RKO (cell line): Measurements from ENCODE around the gene TCN2.
"Not testable (repeated sequence)": the region's sequence is repeated elsewhere in the genome, so short reads cannot be mapped to it uniquely, and the experiment has no call there.

Experiments
- DNase-seq: peaks from one replicate; pipeline ENCODE4 v3.0.0-alpha.2; 2016; ENCODE audit warnings: low spot score

Gene TCN2

DNA sequence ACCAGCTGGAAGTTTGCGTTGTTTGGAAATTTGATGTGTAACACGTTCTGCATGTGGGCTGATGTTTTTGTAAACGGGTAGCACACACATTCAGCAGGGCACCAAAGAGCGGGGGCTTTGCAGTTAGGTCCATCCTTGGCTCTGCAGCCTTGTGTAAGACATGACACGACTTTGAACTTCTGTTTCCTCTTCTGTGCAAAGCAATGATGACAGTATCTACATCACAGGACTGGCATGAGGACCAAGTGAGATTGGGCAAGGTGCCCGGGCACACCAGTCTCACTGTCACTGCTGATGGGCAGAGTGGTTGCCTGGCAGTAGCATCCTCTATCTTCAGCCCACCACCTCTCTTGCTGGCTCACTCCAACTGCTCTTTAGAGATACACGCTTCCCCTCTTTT is 3.3 kb downstream of the TCN2 start:
- no peak for DNase-seq

DNA sequence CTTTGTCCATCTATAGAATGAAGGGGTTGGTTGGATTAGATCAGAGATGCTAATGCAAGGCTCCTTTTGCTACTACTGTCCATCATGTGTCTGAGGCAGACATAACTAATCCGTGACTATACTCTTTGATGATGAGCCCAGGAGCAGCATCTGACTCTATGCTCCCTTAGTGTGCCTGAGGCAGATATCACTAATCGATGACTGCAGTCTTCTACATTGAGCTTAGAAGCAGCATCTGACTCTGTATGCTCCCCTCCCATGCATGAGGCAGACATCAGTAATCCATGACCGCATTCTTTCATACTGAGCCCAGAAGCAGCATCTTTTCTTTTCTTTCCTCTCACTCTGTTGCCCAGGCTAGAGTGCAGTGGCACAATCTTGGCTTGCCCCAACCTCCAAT is 4.2 kb downstream of the TCN2 start:
- DNase-seq: peak; percentile 39

DNA sequence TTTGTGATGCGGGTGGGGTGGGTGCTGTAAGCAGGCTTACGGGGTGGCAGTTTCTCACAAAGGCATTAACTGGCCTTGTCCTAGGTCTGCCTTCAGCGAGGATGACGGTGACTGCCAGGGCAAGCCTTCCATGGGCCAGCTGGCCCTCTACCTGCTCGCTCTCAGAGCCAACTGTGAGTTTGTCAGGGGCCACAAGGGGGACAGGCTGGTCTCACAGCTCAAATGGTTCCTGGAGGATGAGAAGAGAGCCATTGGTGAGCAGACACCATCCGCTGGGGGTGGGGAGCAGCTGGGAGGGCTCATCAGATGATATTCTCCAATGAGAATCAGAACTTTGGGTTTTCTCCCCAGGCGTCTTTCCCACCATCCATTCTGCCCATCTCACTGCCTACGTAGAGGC is 5.8 kb downstream of the TCN2 start:
- no peak for DNase-seq

DNA sequence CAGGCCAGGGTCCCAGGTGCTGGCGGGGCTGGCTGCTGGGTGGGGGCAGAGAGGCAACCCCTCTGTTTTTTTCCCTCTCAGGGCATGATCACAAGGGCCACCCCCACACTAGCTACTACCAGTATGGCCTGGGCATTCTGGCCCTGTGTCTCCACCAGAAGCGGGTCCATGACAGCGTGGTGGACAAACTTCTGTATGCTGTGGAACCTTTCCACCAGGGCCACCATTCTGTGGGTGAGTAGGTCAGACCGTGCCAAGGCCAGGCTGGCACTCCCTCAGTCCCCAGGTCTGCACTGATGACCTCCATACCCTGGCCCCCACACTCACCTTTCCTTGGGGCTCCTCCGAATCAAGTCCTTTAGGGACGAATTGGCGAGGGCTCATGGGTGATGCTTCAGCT is 7.3 kb downstream of the TCN2 start:
- no peak for DNase-seq

DNA sequence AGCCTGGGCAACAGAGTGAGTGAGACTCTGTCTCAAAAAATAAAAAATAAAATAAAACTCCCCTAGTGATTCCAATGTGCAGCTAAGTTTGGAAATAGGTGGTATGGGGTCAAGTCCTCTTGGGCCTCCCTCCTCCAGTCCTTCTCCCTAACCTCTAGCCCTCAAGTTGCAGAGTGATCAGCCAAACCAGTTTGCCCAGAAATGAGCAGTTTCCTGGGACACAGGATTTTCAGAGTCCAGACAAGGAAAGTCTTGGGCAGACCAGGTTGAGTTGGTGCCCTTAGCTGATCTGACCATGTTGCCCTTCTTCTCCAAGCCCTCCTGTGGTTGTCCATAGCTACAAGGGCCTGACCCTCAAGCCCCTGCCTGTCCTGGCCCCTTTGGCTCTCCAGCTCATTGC is 7.9 kb downstream of the TCN2 start:
- no peak for DNase-seq

DNA sequence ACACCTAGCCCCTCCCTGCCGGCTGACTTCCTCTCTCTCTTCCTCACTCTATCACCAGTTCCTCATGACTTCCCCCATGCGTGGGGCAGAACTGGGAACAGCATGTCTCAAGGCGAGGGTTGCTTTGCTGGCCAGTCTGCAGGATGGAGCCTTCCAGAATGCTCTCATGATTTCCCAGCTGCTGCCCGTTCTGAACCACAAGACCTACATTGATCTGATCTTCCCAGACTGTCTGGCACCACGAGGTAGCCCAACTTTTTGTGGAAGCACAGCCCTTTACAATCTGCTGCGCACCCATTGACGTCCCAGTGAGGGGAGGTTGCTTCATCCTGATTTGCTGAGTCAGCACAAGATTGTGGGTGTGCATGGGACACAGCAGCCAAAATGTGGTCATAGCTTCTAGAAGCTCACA is 8.6 kb downstream of the TCN2 start:
- DNase-seq: no peak

DNA sequence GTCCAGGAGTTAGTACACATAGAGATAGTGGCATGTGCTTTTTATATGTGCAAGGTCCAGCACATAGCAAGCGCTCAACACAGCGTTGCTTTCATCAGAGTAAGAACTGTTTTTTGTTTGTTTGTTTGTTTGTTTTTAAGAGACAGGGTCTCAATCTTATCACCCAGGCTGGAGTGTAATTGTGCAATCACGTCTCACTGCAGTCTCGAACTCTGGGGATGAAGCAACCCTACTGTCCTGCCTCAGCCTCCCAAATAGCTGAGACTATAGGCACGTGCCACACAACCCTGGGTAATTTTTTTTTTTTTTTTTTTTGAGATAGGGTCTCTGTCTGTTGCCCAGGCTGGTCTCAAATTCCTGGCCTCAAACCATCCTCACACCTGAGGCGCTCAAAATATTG is 10.8 kb downstream of the TCN2 start:
- no peak for DNase-seq

DNA sequence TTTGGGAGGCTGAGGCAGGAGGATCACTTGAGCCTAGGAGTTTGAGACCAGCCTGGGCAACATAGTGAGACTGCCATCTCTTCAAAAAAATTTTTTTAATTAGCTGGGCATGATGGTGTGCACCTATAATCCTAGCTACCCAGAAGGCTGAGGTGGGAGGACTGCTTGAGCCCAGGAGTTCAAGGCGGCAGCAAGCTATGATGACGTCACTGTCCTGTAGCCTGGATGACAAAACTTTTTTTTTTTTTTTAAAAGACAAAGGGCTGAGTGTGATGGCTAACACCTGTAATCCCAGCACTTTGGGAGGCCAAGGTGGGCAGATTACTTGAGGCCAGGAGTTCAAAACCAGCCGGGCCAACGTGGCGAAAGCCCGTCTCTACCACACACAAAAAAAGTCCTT is 12.9 kb downstream of the TCN2 start:
- not testable (repeated sequence) for DNase-seq

DNA sequence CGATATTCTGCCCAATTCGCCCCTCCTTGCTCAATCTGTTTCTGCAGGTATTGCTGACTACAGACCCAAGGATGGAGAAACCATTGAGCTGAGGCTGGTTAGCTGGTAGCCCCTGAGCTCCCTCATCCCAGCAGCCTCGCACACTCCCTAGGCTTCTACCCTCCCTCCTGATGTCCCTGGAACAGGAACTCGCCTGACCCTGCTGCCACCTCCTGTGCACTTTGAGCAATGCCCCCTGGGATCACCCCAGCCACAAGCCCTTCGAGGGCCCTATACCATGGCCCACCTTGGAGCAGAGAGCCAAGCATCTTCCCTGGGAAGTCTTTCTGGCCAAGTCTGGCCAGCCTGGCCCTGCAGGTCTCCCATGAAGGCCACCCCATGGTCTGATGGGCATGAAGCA is 19.4 kb downstream of the TCN2 start:
- DNase-seq: no peak

DNA sequence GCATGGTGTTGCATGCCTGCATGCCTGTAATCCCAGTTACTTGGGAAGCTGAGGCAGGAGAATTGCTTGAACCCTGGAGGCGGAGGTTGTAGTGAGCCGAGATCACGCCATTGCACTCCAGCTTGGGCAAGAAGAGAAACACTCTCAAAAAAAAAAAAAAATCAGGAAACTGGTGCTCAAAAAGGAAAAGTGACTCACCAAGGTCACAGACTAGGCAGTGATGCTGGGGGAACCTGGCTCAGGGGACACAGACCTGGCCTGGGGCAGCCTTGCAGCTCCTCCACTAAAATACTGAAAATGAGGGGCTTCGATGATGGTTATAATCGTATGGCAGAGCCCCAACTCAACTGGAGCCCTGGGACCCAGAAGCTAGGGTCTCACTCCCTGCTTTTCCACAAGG is 20.5 kb downstream of the TCN2 start:
- DNase-seq: no peak

DNA sequence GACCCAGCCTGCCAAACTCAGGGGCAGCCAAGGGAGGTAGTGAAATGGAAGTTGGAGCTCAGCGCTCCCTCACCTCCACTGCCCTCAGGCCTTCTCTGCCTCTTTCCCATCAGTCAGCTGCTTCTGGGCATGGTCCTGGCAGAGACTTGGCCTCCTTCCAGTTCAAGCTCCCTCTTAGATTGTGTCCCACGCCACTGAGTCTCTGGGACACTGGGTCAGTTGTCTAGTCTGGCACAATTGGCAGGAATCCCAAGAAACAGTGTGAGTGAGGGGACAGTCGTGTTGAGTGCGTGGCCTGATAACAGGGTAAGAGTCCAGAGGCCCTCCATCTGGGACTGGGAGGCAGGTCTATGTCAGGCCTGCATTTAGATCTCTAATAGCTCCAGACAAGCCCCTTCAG is 21.5 kb downstream of the TCN2 start:
- no peak for DNase-seq

DNA sequence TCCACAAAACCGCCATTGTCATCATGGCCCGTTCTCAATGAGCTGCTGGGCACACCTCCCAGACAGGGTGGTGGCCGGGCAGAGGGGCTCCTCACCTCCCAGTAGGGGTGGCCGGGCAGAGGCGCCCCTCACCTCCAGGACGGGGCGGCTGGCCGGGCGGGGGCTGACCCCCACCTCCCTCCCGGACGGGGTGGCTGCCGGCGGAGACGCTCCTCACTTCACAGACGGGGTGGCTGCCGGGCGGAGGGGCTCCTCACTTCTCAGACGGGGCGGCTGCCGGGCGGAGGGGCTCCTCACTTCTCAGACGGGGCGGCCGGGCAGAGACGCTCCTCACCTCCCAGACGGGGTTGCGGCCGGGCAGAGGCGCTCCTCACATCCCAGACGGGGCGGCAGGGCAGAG is 24.5 kb downstream of the TCN2 start:
- DNase-seq: not testable (repeated sequence)

DNA sequence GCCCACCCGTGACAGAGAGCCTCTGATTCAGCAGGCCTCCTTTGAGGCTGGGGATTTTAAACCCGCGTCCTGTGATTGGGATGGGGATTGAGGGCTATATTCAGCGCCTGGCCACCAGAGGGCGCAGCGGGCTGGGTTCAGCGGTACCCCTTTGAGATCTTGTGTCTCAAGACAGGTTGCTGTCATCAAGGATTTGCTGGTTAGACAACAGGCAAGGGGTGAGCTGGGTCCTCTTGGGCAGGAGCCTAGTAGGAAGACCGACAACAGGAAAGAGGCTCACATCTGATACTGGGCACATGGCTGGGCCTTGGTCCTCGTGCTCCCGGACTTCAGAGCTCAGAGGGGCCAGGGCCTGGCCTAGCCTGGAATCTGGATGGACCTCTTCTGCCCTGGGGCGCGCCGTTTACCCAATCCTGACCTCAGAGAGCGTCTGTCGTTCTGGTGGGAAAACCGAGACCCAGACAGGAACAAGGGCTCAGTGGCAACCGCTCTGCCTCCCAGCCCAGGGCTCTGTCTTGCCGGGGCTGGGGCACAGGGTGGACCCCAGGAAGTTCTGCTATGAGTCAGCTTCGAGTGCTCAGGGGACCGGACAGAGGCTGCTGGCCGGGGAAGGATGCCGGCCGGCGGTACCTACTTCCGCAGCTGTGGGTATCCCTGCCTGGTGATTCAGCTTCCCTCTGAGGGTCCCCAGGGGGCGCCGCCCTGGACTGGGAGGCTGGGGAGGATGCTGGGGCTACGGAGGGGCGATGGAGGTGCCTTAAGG is 27.7 kb downstream of the TCN2 start:
- DNase-seq: peak; percentile 93

DNA sequence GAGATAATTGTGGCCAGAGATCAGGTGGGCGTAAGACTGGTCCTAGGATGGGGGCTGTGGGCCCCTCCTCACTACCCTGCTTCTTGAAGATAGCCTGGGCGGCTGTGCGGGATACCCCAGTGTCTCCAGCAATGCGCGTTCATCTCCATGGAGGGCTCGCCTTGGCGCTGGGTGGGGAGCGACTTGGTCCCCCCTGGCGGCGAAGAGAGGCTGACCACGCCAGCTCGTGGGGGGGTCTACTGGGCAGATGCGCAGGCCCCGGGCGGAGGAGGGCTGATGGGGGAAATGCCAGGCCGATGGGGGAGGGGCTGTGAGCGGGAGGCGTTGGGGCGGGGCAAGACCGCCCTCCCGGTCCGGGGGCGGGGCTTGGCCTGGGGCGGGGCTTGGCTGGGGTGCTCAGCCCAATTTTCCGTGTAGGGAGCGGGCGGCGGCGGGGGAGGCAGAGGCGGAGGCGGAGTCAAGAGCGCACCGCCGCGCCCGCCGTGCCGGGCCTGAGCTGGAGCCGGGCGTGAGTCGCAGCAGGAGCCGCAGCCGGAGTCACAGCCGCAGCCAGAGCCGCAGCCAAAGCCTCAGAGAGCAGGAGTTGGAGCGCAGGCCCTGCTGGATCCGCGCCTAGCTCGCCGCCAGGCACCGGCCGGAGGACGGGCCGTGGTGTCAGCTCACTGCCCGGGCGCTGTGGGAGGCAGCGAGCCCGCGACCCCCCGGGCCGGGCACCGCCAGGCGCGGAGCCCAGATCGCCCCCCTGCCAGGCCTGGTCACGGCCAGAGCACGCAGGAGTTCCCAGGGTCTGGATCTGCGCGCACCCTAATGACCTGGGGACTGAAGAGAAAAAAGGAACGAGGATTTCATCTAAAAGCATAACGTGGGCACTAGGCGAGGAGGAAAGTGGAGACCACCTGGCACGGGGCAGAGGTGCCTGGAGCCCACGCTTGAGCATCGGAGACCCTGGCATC is 28.6 kb downstream of the TCN2 start, which contains the start of gene SLC35E4:
TSS of gene SLC35E4 (plus strand) at position 509 of the 953 bp plus-strand sequence. CDS start 670 bp downstream, outside the sequence.
- DNase-seq: peak; percentile 93

DNA sequence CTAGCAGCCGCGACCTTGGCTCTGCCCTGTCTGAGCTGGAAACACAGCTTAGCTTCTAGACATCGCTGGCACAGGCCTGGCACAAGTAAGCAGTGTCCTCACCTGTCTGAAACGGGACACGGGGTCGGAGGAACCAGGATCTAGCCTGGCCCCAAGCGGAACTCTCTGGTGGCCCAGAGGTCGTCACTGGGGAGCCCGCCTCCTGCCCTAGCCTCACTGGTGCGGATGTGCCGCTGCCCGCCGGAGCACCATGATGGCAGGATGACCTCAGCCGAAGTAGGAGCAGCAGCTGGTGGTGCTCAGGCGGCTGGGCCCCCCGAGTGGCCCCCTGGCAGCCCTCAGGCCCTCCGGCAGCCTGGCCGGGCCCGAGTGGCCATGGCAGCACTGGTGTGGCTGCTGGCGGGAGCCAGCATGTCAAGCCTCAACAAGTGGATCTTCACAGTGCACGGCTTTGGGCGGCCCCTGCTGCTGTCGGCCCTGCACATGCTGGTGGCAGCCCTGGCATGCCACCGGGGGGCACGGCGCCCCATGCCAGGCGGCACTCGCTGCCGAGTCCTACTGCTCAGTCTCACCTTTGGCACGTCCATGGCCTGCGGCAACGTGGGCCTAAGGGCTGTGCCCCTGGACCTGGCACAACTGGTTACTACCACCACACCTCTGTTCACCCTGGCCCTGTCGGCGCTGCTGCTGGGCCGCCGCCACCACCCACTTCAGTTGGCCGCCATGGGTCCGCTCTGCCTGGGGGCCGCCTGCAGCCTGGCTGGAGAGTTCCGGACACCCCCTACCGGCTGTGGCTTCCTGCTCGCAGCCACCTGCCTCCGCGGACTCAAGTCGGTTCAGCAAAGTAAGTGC is 29.5 kb downstream of the TCN2 start:
- peak; percentile 60 for DNase-seq

DNA sequence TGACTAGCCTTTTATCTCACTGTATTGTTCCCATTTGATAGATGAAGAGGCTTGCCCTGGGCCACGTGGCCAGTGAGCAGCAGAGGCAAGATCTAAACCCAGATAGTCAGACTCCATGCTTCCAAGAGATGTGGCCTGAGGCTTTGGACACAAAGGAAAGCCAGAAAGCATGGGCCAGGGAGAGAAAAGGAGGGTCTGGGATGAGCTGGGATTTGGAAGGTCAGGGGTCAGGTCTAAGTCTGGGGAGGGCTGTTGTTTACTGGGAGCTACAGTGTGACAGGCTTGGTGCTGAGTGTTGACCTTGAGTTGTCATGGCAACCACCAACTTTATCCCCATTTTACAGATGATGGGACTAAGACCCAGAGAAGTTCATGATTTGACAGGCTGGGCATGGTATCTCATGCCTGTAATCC is 30.7 kb downstream of the TCN2 start:
- peak; percentile 57 for DNase-seq

DNA sequence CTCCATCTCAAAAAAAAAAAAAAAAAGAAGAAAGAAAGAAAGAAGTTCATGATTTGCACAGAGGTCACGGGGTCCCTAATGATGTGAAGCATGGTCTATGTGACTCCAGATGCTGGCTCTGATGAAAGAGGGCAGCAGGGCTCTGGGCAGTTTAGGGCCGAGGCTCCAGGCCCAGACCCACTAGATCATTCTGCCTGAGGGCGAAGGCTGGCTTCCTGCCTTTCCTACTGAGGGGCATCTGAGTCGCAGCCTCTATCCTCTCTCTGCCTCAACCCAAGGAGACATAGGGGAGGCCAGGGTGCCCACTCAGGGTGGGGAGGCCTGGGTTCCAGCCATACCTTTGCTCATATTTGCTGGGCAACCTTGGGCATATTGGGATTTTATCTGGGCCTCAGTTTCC is 33.4 kb downstream of the TCN2 start:
- DNase-seq: no peak

DNA sequence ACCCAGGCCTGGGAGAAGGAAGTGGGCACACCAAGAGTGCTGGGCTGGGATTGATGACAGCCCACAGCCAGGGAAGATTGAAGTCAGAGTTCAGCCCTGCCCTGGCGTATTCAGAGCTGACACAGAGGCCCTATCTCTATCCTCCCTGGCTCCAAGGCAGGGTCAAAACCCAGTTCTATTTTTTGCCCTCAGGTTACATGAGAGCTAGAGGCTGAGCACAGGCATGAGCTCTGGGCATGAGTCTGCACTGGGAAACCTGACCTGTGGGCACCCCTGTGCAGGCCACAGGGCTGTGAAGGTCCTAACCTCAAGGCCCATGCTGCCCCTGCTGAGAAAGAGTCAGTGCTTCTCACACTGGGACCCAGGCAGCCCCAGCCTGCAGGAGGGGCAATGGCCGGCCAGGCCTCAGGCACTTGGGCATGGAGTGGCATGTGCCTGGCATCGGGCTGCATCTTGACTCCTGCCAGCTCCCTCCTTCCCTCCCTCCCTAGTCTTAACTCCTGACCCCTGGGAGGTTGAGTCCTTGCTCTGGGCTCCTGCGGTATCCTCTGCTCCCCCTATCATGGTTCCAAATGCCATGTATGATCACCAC is 34.0 kb downstream of the TCN2 start:
- no peak for DNase-seq

DNA sequence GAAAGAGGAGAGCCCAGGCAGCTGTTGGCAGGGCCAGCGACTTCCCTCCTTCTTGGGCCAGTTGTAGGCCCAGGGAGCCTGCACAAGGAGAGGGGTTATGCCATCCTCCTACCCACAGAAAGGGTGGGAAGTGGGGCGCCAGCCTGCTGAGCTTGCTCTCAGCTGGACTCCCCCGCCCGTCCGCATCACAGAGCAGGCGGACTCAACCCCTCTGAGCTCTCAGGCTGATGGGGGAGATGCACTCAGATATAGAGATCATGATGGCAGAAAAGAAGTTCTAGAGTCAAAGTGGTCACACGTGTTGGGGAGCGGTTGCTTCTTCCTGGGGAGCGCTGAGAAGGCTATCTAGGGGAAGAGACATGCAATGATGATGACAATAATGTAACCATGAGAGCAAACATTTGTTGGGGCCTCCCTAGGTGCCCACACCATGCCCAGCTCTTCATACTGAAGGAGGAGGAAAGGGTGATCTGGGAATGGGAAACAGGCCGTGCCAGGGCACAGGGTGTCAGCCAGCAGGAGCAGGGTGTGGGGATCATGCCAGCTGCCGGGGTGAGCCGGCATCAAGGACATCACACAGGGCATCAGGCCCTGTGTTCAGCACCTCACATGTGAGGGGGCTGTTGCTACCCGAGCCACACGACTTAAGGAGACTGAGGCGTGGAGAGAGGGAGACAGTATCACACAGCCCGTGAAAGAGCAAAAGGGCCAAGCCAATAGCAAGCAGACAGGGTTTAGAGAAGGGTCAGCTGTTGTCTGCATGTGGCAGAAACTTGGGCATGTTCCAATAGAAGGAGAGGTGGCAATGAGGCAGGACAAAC is 36.3 kb downstream of the TCN2 start:
- DNase-seq: no peak

DNA sequence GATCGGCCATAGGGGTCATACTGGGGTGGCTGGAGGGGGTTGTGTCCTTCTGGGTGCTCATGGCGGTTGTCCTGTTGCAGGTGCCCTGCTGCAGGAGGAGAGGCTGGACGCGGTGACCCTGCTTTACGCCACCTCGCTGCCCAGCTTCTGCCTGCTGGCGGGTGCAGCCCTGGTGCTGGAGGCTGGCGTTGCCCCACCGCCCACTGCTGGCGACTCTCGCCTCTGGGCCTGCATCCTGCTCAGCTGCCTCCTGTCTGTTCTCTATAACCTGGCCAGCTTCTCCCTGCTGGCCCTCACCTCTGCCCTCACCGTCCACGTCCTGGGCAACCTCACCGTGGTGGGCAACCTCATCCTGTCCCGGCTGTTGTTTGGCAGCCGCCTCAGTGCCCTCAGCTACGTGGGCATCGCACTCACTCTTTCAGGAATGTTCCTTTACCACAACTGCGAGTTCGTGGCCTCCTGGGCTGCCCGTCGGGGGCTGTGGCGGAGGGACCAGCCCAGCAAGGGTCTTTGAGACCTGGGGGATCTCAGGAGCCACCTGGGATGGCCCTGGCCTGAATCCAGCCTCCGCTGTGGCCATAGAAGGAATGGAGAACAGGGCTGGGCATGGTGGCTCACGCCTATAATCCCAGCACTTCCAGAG is 39.7 kb downstream of the TCN2 start:
- DNase-seq: no peak
